ENCODE measurements around the gene DHRS13.

The DHRS13 gene, protein sequence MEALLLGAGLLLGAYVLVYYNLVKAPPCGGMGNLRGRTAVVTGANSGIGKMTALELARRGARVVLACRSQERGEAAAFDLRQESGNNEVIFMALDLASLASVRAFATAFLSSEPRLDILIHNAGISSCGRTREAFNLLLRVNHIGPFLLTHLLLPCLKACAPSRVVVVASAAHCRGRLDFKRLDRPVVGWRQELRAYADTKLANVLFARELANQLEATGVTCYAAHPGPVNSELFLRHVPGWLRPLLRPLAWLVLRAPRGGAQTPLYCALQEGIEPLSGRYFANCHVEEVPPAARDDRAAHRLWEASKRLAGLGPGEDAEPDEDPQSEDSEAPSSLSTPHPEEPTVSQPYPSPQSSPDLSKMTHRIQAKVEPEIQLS

DNA sequence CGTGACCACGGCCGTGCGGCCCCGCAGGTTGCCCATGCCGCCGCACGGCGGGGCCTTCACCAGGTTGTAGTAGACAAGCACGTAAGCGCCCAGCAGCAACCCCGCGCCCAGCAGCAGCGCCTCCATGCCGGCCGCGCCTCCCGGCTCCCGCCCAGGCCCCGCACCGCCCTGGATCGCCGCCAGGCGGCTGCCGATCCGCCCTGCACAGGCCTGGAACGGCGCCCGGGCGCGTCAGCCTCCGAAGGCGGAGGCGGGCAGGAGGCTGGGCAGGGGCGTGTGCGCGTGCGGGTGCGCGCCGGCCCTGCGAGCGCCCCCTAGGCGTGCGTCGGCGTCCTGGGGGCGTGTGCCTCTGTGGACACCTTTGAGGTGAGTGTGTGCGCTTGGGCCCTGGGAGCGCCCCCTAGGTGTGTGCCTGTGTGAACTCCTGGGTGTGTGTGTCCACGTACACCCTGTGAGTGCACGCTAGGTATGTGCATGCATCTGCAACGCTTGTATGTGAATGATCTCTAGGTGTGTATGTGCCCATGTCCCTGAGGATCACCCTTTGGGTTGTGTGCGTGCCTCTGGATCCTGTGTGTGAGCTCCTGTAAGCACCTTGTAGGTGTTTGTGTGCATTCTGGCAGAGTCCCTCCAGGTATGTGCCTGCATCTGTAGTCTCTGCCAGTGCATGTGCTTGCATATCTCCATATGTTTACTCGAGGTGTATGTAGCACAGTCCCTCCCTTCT, at the start of gene DHRS13:
Gene DHRS13 (minus strand): TSS at position 261 of the 727 bp plus-strand sequence. CDS start 135 bp downstream, at position 126.
- DNase-seq (ENCODE audit: low spot score): peak; percentile 84

DNA sequence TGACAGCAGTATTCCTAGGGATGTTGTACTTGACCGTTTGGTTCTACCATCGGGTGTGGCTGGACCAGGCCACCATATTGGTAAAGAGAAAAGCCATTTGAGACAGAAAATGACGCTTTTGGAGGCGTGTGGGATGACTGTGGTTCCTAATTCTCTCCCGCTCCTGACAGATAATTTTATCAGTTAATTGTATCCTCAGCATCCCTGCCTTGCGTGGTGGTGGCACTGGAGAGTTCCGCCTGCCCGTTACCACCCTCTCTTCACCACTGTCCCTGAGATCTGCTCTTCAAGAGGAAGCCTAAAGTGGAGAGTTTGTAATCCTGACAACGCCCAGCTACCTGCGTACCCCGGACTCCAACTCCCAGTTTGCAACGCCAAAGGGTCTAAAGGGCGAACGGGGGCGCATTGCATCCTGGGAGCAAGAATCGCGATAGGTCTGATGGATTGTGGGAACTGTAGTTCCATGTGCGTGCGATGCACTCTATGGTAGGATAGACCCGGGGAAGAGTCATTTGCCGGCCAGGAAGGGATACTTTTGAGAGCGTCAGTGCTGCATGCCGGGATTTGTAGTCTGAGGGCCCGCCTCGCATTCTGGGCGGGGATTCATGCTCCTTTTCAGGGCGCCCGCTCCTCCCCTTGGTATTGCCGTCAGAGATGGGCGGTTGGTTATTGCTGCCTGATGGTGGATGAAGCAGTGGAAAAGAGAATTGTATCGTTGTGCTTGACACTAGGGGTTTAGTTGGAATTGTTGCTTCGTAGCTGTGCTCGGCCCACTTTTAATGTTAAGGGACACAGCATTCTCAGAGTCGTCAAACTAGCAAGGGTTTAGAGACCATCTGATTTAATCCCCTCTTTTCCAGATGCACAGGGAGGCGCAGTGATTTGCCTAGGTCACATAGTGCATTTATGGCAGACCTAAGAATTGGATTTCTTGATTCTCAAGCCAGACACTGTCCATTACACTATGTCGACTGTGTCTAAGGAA, 49.4 kb upstream of the DHRS13 start:
- DNase-seq (ENCODE audit: low spot score): peak; percentile 100

- DNase-seq (ENCODE audit: low spot score): peak; percentile 100
Measured at GRCh38 chr17:28951428-28951990, 48.6 kb upstream of the DHRS13 start, which contains the start of gene PHF12. Gene PHF12, minus strand, starts transcription at chr17:28951518. Its CDS starts 558 bp downstream, at chr17:28950960.

GRCh38 chr17:28950752-28951427, 48.0 kb upstream of the DHRS13 start:
- no peak for DNase-seq (ENCODE audit: low spot score)

GRCh38 chr17:28950017-28950751, 47.3 kb upstream of the DHRS13 start:
- peak; percentile 70 for DNase-seq (ENCODE audit: low spot score)

- DNase-seq (ENCODE audit: low spot score): peak; percentile 71
Measured at GRCh38 chr17:28949185-28950016, 46.5 kb upstream of the DHRS13 start.

DNA sequence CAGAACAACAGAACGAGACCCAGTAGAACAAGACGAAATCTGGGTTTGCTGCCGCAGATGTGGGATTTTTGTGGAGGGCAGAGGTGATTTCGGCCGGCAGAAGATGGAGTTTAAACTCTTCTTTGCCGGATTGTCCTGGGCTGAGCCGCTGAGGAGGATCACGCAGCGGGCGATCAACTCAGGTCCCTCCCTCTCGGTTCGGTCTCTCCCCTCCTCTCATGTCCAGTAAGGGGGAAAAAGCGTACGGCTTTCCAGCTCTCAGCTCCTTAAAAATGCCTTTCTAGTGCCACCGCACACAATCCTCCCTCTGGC, 46.0 kb upstream of the DHRS13 start:
- peak; percentile 49 for DNase-seq (ENCODE audit: low spot score)

DNA sequence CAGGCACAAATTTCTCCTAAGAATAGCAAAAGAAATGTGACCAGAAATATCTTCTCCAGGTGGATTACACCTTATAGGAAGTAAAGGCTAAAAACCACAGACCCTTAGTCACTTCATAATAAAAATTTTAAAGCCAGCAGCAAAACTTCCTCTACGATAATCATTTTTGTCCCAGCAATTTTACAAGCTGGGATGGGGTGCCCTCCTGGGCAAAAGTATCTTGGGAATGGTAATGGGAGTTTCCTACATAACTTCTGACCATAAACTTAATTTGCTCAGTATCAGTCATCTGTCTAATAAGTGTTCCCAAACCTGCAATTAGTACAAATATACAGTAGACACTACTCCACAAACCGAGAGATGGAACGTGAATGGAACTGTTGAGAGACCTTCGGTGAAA, 45.5 kb upstream of the DHRS13 start:
- DNase-seq (ENCODE audit: low spot score): no peak

- no peak for DNase-seq (ENCODE audit: low spot score)
Measured at GRCh38 chr17:28947639-28948038, 44.8 kb upstream of the DHRS13 start.

- DNase-seq (ENCODE audit: low spot score): no peak
Measured at GRCh38 chr17:28946239-28946638, 43.4 kb upstream of the DHRS13 start.

DNA sequence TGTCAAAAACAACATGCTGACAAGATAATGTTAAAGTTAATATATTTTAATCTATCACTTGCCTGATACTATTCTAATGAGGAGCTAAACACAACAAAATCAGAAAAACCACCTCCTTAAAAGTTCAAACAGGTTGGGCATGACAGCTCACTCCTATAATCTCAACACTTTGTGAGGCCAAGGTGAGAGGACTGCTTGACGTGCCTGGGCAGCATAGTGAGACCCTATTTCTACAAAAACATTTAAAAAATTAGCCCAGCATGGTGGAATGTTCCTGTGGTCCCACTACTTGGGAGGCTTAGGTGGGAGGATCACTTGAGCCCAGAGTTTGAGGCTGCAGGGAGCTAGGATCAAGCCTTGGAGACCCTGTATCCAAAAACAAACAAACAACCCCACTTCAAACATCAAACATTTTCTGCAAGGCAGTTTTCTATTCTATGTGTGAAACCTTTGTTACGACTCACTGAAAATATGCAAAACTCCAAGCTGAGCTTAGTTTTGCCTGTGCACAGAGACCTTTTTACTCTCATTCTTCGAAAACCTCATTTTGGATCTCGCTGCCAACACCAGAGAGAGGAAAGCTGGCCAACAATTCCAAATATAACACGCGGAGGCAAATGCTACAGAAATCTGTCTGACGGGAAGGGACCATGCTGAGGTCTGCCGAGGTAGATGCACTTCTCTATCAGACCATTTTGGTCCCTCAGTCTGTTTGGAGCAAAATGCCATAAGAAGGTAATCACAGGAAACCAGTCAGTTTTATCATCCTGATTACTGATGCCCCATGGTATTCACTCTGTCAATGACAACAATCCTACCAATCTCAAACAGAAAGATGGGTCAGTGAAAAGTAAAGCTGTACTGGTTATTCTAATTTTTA, 42.2 kb upstream of the DHRS13 start:
- DNase-seq (ENCODE audit: low spot score): peak; percentile 47

- no peak for DNase-seq (ENCODE audit: low spot score)
Measured at GRCh38 chr17:28944343-28944742, 41.5 kb upstream of the DHRS13 start.

DNA sequence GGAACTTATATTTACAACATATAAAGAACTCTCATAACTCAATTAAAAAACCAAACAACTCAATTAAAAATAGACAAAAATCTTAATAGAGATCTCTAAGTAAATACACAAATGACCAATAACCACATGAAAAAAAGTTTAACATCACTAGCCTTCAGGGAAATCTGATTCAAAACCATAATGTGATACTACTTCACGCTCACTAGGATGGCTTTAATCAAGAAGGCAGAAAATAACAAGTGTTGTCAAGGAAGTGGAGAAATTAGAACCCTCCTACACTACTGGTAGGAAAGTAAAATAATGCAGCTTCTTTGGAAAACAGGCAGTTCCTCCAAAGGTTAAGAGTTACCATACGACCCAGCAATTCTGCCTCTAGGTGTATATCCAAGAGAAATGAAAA, 40.0 kb upstream of the DHRS13 start:
- no peak for DNase-seq (ENCODE audit: low spot score)

GRCh38 chr17:28941251-28941650, 38.4 kb upstream of the DHRS13 start:
- no peak for DNase-seq (ENCODE audit: low spot score)

- peak; percentile 52 for DNase-seq (ENCODE audit: low spot score)
Measured at GRCh38 chr17:28940675-28941074, 37.8 kb upstream of the DHRS13 start.

- no peak for DNase-seq (ENCODE audit: low spot score)
Measured at GRCh38 chr17:28940142-28940541, 37.3 kb upstream of the DHRS13 start.

DNA sequence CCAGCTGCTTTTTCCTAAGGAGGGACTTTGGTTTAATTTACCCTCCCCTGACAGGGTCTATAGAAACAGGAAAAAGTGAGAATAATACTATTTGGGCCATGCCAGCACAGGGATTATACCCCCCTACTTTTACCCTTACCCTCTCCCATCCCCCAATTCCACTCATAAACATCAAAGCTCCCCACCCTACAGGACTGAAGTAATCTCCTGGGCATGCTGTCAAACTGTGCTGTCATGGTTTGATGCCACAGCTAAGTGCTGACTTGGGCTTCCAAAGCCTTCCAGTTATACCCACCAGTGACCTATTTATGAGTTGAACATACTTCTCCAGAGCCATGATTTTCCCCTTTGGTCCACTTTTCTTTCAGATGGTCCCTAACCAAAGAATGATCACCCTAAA, 35.7 kb upstream of the DHRS13 start:
- peak; percentile 57 for DNase-seq (ENCODE audit: low spot score)

DNA sequence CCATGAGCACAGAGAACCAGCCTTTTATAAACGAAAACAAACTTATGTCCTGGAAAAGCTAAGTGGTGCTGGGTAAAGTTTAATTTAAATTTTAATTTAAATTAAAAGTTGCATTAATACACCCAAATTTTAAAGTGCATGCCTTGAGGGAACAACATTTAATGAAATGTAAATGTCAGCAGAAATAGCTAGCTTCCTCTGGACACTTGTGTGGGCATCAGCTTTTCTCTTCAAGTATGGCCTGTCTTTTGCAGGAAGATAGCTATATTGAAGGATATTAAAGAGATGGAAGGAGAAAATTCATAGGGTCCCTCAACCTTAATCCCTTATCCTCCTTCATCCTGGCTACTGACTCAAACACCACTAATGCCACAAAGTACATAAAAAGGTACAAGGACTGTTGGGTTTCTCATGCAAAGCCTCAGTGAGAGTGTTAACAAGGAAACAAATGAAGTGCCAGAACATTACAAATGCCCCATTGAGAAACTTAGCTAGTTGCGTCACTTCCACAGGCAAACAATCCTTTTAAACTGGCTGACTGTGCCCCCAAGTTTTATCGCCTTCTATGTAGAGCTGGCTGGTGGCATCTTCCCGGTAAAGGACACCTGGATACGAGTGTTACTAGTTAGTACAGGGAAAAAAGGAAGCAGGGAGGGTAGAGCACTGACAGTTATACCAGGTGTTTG, 34.3 kb upstream of the DHRS13 start:
- peak; percentile 85 for DNase-seq (ENCODE audit: low spot score)
